Measurements from ENCODE around the gene DNAH17. TPM values are rescaled to one million over a fixed set of nuclear protein-coding genes. Genes with fewer than 3 reads are reported as not detected.

Gene DNAH17
- total and polyA plus RNA-seq, 2 donors (not counting 3 experiments of a cell fraction or from before 2014, with no cell fraction given) = not detected

DNA sequence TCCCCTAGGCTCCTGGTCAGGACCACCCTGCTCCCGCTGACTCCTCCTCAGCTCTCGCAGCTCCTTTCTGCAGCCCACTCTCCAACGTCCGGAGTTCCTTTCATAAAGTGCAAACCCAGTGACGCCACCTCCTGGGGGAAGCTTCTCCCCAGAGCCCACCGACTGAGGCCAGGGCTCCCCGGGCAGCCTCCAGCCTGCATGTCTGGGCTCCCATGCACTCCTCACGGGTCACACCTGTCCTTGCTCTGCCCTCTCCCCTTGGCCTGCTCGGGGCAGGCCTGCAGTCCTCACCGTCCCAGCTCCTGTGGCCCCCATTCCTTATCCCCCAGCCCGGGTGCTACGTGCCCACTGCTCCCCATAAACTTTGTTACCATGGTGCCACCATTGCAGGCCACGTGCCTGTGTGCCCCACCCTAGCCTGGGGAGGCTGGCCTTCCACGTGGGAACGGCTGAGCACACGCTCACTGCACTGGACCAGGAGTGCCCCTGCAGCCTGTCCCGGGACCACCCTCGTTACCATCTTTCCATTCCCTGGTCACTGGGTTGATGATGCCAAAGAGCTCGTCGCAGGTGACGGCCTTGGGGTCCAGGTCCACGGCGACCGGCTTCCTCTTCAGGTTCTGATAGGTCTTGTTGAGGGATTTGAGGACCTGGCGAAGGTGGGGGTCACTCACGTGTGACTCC is 84.9 kb downstream of the DNAH17 start:
- no peaks in the 10 kb centered on the region for H3K79me2 ChIP-seq (ENCODE audit: control insufficient read depth, insufficient read depth, low read length)
- H3K9ac ChIP-seq (replicated peaks; ENCODE audit: extremely low read depth, insufficient read depth, low read length) = no peak overlapping the region
- no peak for FAIRE-seq
- no TSS peak for BruUV-seq (replicated peaks)
- no peak for DNase-seq (ENCODE audit: low read depth, low spot score)
- intact Hi-C loops (cut with micrococcal nuclease) (no loop called here), dilution Hi-C loops (cut with MboI; ENCODE audit: extremely low pct_ligation_motif_present, low sequenced_read_pairs) (loop anchor here (25.0 kb wide), 1 partner anchor 145 kb away; no protein-coding TSS in a partner anchor)
- no peak for TF ChIP-seq POLR2AphosphoS5 (IDR thresholded peaks at IDR 0.05; ENCODE audit: insufficient read depth, low read depth, low read length)
- no peak for TF ChIP-seq GATA2 (IDR thresholded peaks at IDR 0.05; ENCODE audit: insufficient read depth, insufficient read length, low read depth, low read length)
- no peak for TF ChIP-seq POLR2A (IDR thresholded peaks at IDR 0.05; ENCODE audit: low read depth, low read length)
- no peak for TF ChIP-seq MYC (IDR thresholded peaks at IDR 0.05; ENCODE audit: low read depth, low read length)
- TF ChIP-seq, protein P1, sequence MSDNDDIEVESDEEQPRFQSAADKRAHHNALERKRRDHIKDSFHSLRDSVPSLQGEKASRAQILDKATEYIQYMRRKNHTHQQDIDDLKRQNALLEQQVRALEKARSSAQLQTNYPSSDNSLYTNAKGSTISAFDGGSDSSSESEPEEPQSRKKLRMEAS (IDR thresholded peaks at IDR 0.05; ENCODE audit: insufficient read depth, insufficient read length) = no peak
- TF ChIP-seq EZH2 (IDR thresholded peaks at IDR 0.05; ENCODE audit: borderline replicate concordance, low read depth, low read length, severe bottlenecking) = no peak
- TF ChIP-seq, protein P2, sequence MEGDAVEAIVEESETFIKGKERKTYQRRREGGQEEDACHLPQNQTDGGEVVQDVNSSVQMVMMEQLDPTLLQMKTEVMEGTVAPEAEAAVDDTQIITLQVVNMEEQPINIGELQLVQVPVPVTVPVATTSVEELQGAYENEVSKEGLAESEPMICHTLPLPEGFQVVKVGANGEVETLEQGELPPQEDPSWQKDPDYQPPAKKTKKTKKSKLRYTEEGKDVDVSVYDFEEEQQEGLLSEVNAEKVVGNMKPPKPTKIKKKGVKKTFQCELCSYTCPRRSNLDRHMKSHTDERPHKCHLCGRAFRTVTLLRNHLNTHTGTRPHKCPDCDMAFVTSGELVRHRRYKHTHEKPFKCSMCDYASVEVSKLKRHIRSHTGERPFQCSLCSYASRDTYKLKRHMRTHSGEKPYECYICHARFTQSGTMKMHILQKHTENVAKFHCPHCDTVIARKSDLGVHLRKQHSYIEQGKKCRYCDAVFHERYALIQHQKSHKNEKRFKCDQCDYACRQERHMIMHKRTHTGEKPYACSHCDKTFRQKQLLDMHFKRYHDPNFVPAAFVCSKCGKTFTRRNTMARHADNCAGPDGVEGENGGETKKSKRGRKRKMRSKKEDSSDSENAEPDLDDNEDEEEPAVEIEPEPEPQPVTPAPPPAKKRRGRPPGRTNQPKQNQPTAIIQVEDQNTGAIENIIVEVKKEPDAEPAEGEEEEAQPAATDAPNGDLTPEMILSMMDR (IDR thresholded peaks at IDR 0.05; ENCODE audit: extremely low read depth in 1 of 2, insufficient read depth in 1 of 2, low read depth in 1 of 2, low read length in 2 of 2) = no peak
- TF ChIP-seq FOS (IDR thresholded peaks at IDR 0.05; ENCODE audit: borderline replicate concordance, insufficient read depth, low read length) = no peak
- TF ChIP-seq JUN (IDR thresholded peaks at IDR 0.05; ENCODE audit: borderline replicate concordance, insufficient read depth, insufficient read length, low read depth) = no peak
- H3K36me3 ChIP-seq (ENCODE audit: control insufficient read depth in 2 of 2, extremely low read depth in 1 of 2, insufficient read depth in 2 of 2, low read length in 2 of 2) = no peaks in the 10 kb centered on the region
- no peaks in the 10 kb centered on the region for H3K9me3 ChIP-seq (replicated peaks; ENCODE audit: control insufficient read depth, insufficient read depth, low read length)
- ChIA-PET CTCF (interaction anchor here (0.9 to 3.7 kb wide), 4 partner anchors 21 to 216 kb away, joined by 3 to 27 read pairs (median 3); no protein-coding TSS in a partner anchor), POLR2A (no interaction called here)
- H2AFZ ChIP-seq (ENCODE audit: low read depth, low read length) = no peak overlapping the region
- H3K4me3 ChIP-seq (replicated peaks in 1 of 3; ENCODE audit: insufficient read depth in 1 of 3, low read depth in 1 of 3, low read length in 3 of 3) = no peak overlapping the region
- no peaks in the 10 kb centered on the region for H3K4me1 ChIP-seq (ENCODE audit: control insufficient read depth, extremely low read depth, insufficient read depth, low read length)
- H3K4me2 ChIP-seq (ENCODE audit: insufficient read depth, low read length) = no peak overlapping the region
- no peaks in the 10 kb centered on the region for H4K20me1 ChIP-seq (replicated peaks; ENCODE audit: control insufficient read depth, extremely low read depth, insufficient read depth, low read length)
- H3K27me3 ChIP-seq (ENCODE audit: control insufficient read depth in 2 of 2, insufficient read depth in 2 of 2, low read length in 2 of 2) = no peaks in the 10 kb centered on the region
- H3K9me1 ChIP-seq (replicated peaks; ENCODE audit: control insufficient read depth, extremely low read depth, insufficient read depth, low read length) = no peaks in the 10 kb centered on the region
- H3K27ac ChIP-seq (ENCODE audit: insufficient read depth, low read depth, low read length) = no peak overlapping the region

Data from endothelial cell of umbilical vein (primary cell).